Umbilical cord (tissue), 2 donors: ENCODE results near the gene PRAMEF14. TPM values are rescaled to one million over a fixed set of nuclear protein-coding genes. Genes with fewer than 3 reads are reported as not detected.
"Not testable (repeated sequence)": the region's sequence is repeated elsewhere in the genome, so short reads cannot be mapped to it uniquely, and the experiment has no call there.

Source experiments
- DNase-seq: peaks from one replicate; pipeline ENCODE4 v3.0.0-alpha.2; 2015; ENCODE audit warnings: low spot score
- total RNA-seq: library from RNA; depleted of rRNA; stranded (reverse); fragments of >200 nt; gene quantifications from one replicate; pipeline ENCODE4 v1.2.3, GENCODE V29; 2014; ENCODE audit warnings: low replicate concordance; ENCODE audit not compliant: insufficient read depth

PRAMEF14 gene, protein sequence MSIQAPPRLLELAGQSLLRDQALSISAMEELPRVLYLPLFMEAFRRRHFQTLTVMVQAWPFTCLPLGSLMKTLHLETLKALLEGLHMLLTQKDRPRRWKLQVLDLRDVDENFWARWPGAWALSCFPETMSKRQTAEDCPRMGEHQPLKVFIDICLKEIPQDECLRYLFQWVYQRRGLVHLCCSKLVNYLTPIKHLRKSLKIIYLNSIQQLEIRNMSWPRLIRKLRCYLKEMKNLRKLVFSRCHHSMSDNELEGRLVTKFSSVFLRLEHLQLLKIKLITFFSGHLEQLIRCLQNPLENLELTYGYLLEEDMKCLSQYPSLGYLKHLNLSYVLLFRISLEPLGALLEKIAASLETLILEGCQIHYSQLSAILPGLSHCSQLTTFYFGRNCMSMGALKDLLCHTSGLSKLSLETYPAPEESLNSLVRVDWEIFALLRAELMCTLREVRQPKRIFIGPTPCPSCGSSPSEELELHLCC
- not detected for total RNA-seq

DNA sequence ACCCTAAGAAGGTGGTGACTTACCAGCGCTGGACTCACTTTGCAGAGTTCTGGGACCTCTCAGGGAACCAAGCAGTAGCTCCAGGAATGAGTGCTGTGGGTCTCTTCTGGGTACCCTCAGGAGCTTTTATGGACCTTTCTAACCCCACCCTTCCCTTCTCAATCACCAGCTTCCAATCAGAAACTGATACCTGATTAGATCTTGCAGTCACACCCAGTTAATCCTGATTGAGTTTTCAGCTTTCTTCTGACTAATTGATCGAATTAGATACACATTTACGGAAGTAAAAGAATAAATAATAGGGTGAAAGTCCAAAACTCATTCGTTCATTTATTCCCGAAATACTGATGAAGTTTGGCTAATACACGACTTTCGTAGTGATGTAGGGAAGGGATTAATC is at the start of gene PRAMEF14:
Gene PRAMEF14 (minus strand): TSS at position 101 of the 400 bp plus-strand sequence. CDS start 1,820 bp downstream, outside the sequence.
- not testable (repeated sequence) for DNase-seq

DNA sequence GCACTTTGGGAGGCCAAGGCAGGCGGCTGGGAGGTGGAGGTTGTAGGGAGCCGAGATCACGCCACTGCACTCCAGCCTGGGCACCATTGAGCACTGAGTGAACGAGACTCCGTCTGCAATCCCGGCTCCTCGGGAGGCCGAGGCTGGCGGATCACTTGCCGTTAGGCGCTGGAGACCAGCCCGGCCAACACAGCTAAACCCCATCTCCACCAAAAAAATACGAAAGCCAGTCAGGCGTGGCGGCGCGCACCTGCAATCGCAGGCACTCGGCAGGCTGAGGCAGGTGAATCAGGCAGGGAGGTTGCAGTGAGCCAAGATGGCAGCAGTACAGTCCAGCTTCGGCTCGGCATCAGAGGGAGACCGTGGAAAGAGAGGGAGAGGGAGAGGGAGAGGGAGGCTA is 48.4 kb upstream of the PRAMEF14 start:
- DNase-seq = not testable (repeated sequence)

DNA sequence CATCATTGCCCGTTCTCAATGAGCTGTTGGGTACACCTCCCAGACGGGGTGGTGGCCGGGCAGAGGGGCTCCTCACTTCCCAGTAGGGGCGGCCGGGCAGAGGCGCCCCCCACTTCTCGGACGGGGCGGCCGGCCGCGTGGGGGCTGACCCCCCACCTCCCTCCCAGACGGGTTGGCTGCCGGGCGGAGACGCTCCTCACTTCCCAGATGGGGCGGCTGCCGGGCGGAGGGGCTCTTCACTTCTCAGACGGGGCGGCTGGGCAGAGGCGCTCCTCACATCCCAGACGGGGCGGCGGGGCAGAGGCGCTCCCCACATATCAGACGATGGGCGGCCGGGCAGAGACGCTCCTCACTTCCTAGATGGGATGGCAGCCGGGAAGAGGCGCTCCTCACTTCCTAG is 47.8 kb upstream of the PRAMEF14 start:
- not testable (repeated sequence) for DNase-seq

DNA sequence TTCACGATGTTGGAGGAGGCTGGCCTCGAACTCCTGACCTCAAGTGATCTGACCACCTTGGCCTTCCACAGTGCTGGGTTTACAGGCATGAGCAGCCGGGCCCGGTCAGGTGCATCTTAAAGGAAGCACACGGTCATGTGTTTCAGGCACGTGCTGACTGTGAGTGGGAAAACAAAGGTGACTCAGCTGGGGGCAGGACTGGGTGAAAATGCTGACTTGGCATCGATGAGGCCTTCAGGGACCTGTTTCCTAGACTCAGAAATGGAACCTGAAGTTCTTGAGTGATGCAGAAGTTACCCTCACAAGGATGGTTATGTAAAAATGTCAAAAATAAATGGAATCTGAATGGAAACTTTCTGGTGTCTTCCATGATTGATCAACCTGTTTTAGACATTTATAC is 46.1 kb upstream of the PRAMEF14 start:
- DNase-seq = not testable (repeated sequence)

DNA sequence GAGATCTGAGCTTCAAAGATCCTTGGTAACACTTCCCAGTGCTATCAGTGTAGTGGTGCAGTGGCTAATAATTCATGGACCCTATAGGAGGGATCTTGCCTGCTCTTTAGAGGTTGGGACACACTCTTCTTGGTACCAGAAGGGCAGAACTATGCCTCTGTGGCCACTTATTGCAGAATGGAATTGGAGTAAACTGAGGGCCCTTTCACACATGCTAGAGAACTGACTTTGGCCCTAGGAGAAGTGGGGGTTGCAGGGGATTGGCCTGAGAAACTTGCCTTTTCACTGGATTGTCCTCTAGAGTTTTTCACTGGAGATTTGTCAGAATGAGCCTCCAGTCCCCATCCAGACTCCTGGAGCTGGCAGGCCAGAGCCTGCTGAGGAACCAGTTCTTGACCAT is 42.4 kb upstream of the PRAMEF14 start, which contains the start of gene PRAMEF17:
Gene PRAMEF17 (plus strand): TSS at position 301 of the 400 bp plus-strand sequence. CDS start 26 bp downstream, at position 327.
- DNase-seq = not testable (repeated sequence)

DNA sequence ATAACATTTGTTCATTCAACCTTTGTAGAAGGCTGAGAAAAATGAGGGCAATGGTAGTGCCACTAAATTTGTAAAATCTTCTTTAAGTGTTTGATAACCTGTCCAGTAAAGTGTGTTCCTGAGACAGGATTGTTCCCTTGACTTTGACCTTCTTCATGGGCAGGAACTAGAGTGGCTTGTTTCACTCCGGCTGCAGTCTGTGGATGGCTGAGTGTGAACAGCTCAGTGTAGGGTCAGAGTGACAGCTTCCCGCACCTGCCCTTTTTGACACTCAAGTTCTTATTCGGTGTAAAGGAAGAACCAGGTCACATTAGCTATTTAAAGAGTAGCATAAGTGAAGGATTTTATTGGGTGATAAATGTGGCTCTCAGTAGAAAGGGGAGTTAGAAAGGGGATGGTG is 33.4 kb upstream of the PRAMEF14 start:
- DNase-seq = not testable (repeated sequence)

DNA sequence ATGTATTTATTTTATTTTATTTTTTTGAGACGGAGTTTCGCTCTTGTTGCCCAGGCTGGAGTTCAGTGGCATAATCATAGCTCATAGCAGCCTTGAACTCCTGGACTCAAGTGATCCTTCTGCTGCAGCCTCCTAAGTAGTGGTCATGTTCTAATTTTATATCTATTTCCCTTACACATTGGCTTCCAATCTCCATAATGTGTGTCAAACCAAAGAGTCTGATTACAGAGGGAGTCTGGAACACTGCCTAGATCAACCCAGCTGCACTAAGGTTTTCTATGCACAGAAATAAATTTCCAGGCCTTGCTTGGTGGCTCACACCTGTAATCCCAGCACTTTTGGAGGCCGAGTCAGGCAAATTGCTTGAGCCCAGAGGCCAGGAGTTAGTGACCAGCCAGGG is 32.0 kb upstream of the PRAMEF14 start:
- DNase-seq = not testable (repeated sequence)

DNA sequence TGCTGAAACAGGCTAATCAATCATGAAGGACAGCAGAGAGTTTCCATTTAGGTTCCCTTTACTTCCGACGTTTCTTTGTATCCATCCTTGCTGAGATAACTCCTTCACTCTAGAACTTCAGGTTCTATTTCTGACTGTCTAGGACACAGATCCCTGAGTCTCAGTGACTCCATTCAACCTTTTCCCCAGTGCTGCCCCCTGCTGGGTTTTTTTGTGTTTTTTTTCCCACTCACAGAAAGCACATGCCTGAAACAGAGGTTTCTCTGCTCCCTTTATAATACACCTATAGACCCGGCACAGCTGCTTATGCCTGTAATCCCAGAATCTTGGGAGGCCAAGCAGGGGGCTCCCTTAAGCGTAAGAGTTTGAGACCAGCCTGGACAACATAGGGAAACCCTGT is 21.6 kb upstream of the PRAMEF14 start:
- not testable (repeated sequence) for DNase-seq

DNA sequence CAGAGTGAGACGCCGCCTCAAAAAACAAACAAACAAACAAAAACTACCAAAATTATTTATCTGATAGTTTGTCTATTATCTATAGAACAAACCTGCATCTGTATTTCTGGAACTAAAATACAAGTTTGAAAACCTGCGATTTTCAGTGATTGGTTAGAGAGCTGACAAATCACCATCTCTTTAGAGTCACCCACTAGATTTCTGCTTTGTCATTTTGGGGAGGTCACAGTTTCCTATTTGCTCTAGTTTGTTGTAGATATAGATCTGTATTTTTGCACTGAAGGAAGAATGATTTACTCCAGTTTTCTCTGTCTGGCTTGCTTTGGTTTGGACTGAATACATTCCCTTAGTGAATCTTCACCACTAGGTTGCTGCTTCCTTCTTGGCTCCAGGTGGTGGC is 19.6 kb upstream of the PRAMEF14 start:
- DNase-seq = not testable (repeated sequence)

DNA sequence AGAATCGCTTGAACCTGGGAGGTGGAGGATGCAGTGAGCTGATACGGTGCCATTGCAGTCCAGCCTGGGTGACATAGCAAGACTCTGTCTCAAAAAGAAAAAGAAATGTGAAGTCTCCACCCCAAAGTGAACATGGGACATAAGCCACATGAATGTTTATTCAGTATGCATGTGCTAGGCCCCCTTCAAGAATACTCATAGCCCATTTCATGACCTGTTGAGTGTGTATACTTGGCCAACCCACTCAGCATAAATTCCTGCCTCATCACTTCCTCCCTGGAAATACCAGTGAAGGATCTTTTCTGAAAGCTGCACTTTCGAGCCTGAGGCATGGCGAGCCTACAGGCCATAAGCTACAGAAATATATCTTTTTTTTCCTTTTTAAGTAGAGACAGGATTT is 18.0 kb upstream of the PRAMEF14 start:
- not testable (repeated sequence) for DNase-seq

DNA sequence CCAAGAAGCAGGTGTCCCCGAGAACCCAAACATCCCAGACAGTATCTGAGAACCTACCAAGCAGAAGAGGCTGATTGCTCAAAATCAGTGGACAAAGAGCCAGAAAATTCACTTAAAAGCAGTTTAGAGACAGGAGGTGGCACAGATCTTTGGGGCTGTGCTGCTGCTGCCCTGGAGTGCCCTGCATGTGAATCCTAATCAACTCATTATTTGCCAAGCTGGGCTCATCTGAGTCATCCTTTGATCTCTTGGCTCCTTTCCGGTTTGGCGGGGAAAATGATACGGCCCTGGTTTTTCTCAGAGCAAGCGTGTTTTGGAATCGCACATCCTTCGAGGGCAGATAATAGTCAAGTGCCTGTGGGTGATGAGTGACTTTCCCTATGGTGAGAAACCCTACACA is 15.4 kb upstream of the PRAMEF14 start:
- DNase-seq = not testable (repeated sequence)

DNA sequence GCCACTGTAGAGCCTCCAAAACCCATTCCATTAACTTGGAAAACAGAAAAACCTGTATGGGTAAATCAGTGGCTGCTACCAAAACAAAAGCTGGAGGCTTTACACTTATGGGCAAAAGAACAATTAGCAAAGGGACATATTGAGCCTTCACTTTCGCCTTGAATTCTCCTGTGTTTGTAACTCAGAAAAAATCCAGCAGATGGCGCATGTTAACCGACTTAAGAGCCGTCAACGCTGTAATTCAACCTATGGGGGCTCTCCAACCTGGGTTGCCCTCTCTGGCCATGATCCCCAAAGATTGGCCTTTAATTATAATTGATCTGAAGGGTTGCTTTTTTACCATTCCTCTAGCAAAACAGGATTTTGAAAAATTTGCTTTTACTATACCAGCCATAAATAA is 9.8 kb upstream of the PRAMEF14 start:
- DNase-seq = peak; percentile 33

DNA sequence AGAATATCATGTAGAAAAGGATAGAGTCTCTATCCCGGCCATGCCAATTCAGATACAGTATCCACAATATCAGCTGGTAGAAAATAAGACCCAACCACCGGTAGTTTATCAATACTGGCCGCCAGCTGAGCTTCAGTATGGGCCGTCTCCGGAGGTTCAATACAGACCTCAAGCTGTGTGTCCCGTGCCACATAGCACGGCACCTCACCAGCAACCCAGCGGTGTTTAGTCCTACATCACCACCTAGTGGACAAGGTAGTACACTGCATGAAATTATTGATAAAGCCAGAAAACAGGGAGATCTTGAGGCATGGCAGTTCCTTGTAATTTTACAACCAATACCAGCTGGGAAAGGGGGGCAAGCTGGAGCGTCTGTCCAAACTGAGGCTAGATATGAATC is 7.5 kb upstream of the PRAMEF14 start:
- not testable (repeated sequence) for DNase-seq

DNA sequence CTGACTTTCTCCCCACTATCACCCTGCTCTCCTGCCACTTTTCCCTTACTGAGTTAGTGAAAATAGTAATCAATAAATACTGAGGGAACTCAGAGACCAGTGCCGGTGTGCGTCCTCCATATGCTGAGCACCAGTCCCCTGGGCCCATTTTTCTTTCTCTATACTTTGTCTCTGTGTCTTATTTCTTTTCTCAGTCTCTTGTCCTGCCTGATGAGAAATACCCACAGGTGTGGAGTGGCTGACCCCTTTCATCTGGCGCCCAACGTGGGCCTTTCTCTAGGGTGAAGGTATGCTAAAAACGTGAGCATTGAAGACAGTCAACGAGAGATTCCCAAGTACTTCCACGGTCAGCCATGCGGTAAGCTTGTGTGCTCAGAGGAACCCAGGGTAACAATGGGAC is 6.5 kb upstream of the PRAMEF14 start:
- not testable (repeated sequence) for DNase-seq

DNA sequence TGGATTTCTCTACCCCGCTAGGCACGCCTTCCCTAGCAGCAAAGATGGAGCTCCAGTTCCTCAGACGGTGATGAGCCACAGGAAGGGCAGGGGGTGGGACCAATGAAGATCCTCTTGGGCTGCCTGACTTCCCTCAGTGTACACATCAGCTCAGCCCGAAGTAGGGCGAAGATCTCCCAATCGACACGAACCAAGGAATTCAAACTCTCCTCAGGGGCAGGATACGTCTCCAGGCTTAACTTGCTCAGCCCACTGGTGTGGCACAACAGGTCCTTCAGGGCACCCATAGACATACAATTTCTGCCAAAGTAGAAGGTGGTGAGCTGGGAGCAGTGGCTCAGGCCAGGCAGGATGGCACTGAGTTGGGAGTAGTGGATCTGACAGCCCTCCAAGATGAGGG is 4.4 kb downstream of the PRAMEF14 start:
- not testable (repeated sequence) for DNase-seq

DNA sequence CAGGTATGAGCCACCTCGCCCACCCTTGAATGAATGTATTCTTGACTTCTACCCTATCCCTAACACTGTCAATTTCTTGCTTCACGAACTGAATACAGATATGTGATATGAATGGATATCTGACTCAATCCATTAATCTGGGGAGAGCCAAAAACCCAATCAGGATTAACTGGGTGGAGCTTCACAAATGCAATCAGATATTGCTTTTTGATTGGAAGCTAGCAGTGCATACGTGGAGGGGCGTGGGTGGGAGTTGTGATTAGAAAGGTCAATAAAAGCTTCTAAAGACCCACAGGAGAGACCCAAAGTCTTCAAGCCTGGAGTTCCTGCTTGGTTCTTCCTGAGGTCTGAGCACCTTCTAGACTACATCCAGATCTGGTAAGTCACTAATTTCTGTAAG is 31.7 kb downstream of the PRAMEF14 start, which contains the start of gene PRAMEF15:
Gene PRAMEF15 (plus strand): TSS at position 301 of the 400 bp plus-strand sequence. CDS start 2,827 bp downstream, outside the sequence.
- DNase-seq = not testable (repeated sequence)

DNA sequence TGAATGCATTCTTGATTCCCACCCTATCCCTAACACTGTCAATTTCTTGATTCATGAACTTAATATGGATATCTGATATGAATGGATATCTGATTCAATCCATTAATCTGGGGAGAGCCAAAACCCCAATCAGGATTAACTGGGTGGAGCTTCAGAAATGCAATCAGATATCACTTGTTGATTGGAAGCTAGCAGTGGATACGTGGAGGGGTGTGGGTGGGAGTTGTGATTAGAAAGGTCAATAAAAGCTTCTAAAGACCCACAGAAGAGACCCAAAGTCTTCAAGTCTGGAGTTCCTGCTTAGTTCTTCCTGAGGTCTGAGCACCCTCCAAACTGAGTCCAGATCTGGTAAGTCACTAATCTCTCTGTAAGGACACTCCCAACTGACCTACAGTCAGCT is 43.7 kb downstream of the PRAMEF14 start, which contains the start of gene PRAMEF33:
Gene PRAMEF33 (plus strand): TSS at position 301 of the 400 bp plus-strand sequence. CDS start 2,416 bp downstream, outside the sequence.
- DNase-seq = not testable (repeated sequence)

DNA sequence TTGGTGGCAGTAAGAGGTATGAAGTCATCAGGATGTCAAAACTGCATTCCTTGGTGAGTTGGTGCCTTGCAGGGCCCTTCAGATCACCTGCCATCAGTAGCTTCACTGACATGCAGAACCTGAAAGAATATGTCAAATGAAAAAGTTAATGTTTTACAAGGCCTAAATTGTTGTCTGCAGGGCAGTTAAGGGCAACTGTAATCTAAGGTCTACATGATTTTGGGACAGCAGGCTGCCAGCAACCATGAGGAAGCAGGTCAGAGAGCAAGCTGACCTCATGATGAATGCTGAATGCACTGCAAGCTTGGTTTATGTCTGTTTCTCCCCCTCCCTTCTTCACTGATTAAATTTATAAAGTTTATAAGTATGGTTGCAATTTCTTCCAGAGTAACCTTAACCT is 44.7 kb downstream of the PRAMEF14 start:
- not testable (repeated sequence) for DNase-seq

DNA sequence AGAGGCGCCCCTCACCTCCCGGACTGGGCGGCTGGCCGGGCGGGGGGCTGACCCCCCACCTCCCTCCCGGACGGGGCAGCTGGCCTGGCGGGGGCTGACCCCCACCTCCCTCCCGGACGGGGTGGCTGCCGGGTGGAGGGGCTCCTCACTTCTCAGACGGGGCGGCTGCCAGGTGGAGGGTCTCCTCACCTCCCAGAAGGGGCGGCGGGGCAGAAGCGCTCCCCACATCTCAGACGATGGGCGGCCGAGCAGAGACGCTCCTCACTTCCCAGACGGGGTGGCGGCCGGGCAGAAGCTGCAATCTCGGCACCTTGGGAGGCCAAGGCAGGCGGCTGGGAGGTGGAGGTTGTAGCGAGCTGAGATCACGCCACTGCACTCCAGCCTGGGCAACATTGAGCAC is 48.2 kb downstream of the PRAMEF14 start:
- not testable (repeated sequence) for DNase-seq

DNA sequence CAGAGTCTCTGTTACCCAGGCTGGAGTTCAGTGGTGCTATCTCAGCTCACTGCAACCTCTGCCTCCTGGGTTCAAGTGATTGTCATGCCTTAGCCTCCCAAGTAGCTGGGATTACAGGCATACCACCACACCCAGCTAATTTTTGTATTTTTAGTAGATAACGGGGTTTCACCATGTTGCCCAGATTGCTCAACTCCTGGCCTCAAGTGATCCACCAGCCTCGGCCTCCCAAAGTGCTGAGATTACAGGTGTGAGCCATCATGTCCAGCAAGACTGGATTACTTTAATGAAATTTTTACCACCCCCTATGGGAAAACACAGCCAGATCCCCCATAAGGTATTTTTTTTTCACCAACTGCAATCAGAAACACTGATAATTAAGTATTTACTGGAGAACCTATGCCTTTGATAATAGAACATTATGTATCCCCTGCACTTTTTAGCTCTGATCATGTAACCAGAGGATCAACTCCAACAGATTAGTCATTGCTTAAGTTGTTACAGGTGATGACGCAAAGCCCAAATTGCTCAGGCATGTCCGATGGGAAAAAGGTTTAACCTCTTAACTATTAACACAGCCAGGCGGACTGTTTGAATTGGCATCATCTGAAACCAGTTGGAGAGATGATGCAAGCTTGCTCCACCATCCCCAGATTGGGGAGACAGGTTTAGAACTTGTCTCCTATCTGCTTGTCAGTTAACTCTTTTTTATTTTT is 49.6 kb downstream of the PRAMEF14 start:
- not testable (repeated sequence) for DNase-seq
